HepG2 (cell line): ENCODE results near the gene IL21R. TPM values are rescaled to one million over a fixed set of nuclear protein-coding genes. Genes with fewer than 3 reads are reported as not detected.

Experiments used
- CENPT ChIP-seq: sonication (generic); formaldehyde crosslinking; IDR thresholded peaks from 2 replicates; pipeline ENCODE4 v1.8.0; 2022; ENCODE audit warnings: low read depth, mild to moderate bottlenecking, moderate library complexity, missing genetic modification reagents
- HNRNPK ChIP-seq: fragments of 200-400 bp; formaldehyde crosslinking; IDR thresholded peaks from 2 replicates; pipeline ENCODE4 v1.6.1; 2018; ENCODE audit warnings: low read length, low read depth, moderate library complexity, mild to moderate bottlenecking; ENCODE audit not compliant: poor library complexity, severe bottlenecking
- REL ChIP-seq: sonication (generic); formaldehyde crosslinking; conservative IDR thresholded peaks from 2 replicates; pipeline ENCODE4 v1.8.0; 2022; ENCODE audit warnings: mild to moderate bottlenecking, missing genetic modification reagents, moderate library complexity
- SALL2 ChIP-seq: sonication (generic); formaldehyde crosslinking; IDR thresholded peaks from 2 replicates; pipeline ENCODE4 v1.8.1; 2023; ENCODE audit warnings: mild to moderate bottlenecking, missing genetic modification reagents, inconsistent platforms
- SKI ChIP-seq: fragments of 450-650 bp; IDR thresholded peaks from one replicate; pipeline ENCODE4 v1.6.1; 2018; ENCODE audit warnings: mild to moderate bottlenecking; ENCODE audit not compliant: partially characterized antibody
- SRSF1 ChIP-seq: fragments of 200-400 bp; formaldehyde crosslinking; optimal IDR thresholded peaks from 2 replicates; pipeline ENCODE3; 2017; ENCODE audit warnings: mild to moderate bottlenecking, low read depth, low read length, moderate library complexity
- polyA plus RNA-seq, 8 experiments: library from polyadenylated mRNA; depleted of rRNA in 3 of 8; stranded (reverse) in 7 of 8; unstranded in 1 of 8; fragments of >200 nt; fragmentation: Illumina TruSeq in 4 of 8; extraction: Trizol in 4 of 8; gene quantifications; 2 replicates each; pipeline versions ENCODE4 v1.2.1 to v1.2.3, GENCODE V29; 2011 to 2016; ENCODE audit warnings: low read depth in 4 of 8, missing spikeins in 1 of 8, mixed read lengths in 1 of 8; ENCODE audit not compliant: insufficient read depth in 1 of 8
- total RNA-seq, 5 experiments: library from RNA; depleted of rRNA; stranded (reverse); fragments of >200 nt; fragmentation: Illumina TruSeq; extraction: Trizol; gene quantifications; 2 replicates each; pipeline ENCODE4 v1.2.3, GENCODE V29; 2016; ENCODE audit warnings: low read depth in 1 of 5
- TF ChIP-seq, protein P1 (sequence below): sonication (generic); formaldehyde crosslinking; IDR thresholded peaks from 2 replicates; pipeline ENCODE4 v1.4.0; 2020; ENCODE audit warnings: missing genetic modification reagents, borderline replicate concordance
- TF ChIP-seq, protein P2 (sequence below): sonication (generic); formaldehyde crosslinking; IDR thresholded peaks from 2 replicates; pipeline ENCODE4 v1.8.0; 2022; ENCODE audit warnings: missing genetic modification reagents, mild to moderate bottlenecking, inconsistent platforms, borderline replicate concordance
- TF ChIP-seq, protein P3 (sequence below): sonication (generic); formaldehyde crosslinking; IDR thresholded peaks from 2 replicates; pipeline ENCODE4 v1.9.0; 2022; ENCODE audit warnings: low read depth, missing genetic modification reagents
- TF ChIP-seq, protein P4 (sequence below): sonication (generic); formaldehyde crosslinking; IDR thresholded peaks from one replicate; pipeline ENCODE4 v1.5.1; 2020; ENCODE audit warnings: mild to moderate bottlenecking, missing genetic modification reagents; ENCODE audit errors: not compliant biosample characterization
- TF ChIP-seq, protein P5 (sequence below): sonication (generic); formaldehyde crosslinking; IDR thresholded peaks from 2 replicates; pipeline ENCODE4 v1.8.0; 2022; ENCODE audit warnings: mild to moderate bottlenecking, missing genetic modification reagents, moderate library complexity

Gene IL21R
- total and polyA plus RNA-seq, 2 of the 13 experiments (the other 11 are each of a cell fraction or from before 2014, with no cell fraction given), result 0.49 to 0.64 TPM

DNA sequence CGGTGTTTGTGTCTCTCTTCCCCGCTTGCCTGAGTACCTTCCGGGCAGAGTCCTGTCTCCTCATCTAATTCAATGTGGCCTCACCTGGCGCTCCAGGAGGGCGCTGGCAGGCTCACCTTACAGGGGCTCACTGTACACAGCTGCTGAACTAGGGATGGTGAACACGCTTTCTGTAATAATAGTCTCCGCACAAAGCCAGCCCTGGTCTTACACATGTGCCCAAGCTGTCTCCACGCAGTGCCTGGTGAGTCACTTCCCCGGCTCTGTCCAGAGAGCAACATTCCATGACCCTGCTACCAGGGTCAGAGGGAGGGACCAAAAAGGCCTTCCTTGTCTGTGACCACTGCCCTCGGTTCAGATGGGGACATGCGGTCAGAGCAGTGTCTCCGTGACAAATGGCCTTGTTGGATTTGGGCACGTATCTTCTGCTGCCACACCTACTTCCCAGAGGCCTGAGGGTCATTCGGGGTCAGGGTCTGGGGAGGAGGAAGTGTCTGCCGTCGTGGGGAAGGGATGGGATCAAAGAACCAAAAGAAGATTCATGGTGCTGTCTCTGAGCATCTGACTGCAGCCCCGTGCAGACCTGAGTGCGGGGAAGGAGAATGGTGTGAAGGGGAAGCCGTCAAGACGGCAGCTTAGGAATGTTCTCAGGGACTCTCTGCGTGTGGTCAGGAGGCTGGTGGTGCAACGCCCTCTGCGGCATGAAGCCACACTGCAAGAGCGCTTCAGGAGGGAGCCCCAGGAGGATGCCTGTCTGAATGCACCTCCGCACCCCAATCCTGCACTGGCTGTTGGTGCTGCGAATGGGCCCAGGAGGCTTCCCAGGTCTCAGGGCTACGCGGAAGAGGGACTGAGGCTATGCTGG, 68.8 kb downstream of the IL21R start (continued):
- TF ChIP-seq, protein P1, sequence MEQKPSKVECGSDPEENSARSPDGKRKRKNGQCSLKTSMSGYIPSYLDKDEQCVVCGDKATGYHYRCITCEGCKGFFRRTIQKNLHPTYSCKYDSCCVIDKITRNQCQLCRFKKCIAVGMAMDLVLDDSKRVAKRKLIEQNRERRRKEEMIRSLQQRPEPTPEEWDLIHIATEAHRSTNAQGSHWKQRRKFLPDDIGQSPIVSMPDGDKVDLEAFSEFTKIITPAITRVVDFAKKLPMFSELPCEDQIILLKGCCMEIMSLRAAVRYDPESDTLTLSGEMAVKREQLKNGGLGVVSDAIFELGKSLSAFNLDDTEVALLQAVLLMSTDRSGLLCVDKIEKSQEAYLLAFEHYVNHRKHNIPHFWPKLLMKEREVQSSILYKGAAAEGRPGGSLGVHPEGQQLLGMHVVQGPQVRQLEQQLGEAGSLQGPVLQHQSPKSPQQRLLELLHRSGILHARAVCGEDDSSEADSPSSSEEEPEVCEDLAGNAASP (CRISPR knock-in tag), result peak; percentile 99
- no peak for TF ChIP-seq REL (CRISPR knock-in tag)
- no peak for TF ChIP-seq HNRNPK
- TF ChIP-seq, protein P2, sequence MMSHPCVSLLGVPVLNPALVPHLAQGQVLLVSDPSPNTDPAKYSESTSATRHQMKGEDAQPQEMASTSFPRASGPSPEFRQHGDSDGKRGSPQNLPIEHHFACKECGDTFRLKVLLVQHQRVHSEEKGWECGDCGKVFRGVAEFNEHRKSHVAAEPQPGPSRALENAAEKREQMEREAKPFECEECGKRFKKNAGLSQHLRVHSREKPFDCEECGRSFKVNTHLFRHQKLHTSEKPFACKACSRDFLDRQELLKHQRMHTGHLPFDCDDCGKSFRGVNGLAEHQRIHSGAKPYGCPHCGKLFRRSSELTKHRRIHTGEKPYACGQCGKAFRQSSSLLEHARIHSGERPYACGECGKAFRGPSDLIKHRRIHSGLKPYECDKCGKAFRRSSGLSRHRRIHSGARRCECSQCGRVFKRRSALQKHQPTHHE (CRISPR knock-in tag), result no peak
- TF ChIP-seq, protein P3, sequence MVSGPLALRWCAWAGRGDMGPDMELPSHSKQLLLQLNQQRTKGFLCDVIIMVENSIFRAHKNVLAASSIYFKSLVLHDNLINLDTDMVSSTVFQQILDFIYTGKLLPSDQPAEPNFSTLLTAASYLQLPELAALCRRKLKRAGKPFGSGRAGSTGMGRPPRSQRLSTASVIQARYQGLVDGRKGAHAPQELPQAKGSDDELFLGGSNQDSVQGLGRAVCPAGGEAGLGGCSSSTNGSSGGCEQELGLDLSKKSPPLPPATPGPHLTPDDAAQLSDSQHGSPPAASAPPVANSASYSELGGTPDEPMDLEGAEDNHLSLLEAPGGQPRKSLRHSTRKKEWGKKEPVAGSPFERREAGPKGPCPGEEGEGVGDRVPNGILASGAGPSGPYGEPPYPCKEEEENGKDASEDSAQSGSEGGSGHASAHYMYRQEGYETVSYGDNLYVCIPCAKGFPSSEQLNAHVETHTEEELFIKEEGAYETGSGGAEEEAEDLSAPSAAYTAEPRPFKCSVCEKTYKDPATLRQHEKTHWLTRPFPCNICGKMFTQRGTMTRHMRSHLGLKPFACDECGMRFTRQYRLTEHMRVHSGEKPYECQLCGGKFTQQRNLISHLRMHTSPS, result peak; percentile 81
- TF ChIP-seq, protein P4, sequence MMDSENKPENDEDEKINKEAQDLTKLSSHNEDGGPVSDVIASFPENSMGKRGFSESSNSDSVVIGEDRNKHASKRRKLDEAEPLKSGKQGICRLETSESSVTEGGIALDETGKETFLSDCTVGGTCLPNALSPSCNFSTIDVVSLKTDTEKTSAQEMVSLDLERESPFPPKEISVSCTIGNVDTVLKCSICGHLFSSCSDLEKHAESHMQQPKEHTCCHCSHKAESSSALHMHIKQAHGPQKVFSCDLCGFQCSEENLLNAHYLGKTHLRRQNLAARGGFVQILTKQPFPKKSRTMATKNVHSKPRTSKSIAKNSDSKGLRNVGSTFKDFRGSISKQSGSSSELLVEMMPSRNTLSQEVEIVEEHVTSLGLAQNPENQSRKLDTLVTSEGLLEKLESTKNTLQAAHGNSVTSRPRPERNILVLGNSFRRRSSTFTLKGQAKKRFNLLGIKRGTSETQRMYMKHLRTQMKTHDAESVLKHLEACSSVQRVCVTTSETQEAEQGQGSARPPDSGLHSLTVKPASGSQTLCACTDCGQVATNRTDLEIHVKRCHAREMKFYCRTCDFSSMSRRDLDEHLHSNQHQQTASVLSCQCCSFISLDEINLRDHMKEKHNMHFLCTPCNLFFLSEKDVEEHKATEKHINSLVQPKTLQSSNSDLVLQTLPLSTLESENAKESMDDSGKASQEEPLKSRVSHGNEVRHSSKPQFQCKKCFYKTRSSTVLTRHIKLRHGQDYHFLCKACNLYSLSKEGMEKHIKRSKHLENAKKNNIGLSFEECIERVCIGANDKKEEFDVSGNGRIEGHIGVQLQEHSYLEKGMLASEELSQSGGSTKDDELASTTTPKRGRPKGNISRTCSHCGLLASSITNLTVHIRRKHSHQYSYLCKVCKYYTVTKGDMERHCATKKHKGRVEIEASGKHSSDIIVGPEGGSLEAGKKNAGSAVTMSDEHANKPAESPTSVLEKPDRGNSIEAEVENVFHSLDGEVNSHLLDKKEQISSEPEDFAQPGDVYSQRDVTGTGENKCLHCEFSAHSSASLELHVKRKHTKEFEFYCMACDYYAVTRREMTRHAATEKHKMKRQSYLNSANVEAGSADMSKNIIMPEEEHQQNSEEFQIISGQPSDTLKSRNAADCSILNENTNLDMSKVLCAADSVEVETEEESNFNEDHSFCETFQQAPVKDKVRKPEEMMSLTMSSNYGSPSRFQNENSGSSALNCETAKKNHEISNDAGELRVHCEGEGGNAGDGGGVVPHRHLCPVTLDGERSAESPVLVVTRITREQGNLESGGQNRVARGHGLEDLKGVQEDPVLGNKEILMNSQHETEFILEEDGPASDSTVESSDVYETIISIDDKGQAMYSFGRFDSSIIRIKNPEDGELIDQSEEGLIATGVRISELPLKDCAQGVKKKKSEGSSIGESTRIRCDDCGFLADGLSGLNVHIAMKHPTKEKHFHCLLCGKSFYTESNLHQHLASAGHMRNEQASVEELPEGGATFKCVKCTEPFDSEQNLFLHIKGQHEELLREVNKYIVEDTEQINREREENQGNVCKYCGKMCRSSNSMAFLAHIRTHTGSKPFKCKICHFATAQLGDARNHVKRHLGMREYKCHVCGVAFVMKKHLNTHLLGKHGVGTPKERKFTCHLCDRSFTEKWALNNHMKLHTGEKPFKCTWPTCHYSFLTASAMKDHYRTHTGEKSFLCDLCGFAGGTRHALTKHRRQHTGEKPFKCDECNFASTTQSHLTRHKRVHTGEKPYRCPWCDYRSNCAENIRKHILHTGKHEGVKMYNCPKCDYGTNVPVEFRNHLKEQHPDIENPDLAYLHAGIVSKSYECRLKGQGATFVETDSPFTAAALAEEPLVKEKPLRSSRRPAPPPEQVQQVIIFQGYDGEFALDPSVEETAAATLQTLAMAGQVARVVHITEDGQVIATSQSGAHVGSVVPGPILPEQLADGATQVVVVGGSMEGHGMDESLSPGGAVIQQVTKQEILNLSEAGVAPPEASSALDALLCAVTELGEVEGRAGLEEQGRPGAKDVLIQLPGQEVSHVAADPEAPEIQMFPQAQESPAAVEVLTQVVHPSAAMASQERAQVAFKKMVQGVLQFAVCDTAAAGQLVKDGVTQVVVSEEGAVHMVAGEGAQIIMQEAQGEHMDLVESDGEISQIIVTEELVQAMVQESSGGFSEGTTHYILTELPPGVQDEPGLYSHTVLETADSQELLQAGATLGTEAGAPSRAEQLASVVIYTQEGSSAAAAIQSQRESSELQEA (CRISPR knock-in tag), result peak; percentile 15
- peak; percentile 90 for TF ChIP-seq SKI
- no peak for TF ChIP-seq SRSF1
- TF ChIP-seq SALL2 (CRISPR knock-in tag), result no peak
- TF ChIP-seq, protein P5, sequence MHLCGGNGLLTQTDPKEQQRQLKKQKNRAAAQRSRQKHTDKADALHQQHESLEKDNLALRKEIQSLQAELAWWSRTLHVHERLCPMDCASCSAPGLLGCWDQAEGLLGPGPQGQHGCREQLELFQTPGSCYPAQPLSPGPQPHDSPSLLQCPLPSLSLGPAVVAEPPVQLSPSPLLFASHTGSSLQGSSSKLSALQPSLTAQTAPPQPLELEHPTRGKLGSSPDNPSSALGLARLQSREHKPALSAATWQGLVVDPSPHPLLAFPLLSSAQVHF (CRISPR knock-in tag), result no peak
- TF ChIP-seq CENPT (CRISPR knock-in tag), result 0 out of 2 replicates have a peak, but pooled peaks have one; percentile 67
